GM18867 (cell line): ENCODE data around the gene PTPN22.

ENCODE experiments used
- ATAC-seq: cut with Tn5 transposase; IDR thresholded peaks from one replicate; pipeline ENCODE4 v1.9.1; 2021; ENCODE audit warnings: mild to moderate bottlenecking, moderate library complexity; ENCODE audit not compliant: unreplicated experiment

Gene PTPN22

GRCh38 chr1:113871597-113872113 lies at the start of gene PTPN22:
PTPN22 (minus strand) TSS chr1:113871712.
- peak; percentile 95 for ATAC-seq

DNA sequence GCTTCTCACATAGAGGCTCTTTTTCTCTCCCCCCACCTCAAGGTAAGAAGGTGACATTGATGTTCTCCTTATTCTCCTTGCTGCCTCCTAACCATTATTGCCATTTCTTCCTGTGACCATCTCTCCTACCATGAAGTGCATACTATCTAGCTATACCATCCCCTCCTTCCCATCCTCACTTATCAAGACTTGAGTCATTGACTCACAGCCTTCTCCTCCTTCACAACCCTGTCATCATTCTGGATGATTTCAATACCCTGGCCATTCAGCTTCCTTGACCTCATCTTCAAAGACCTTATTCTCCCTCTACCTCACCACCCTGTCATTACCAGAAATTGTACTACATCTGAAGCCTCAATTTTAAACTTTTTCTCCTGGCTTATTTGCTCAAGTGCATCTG lies 46.7 kb upstream of the PTPN22 start:
- ATAC-seq: no peak

- no peak for ATAC-seq
These were observed 46.0 kb upstream of the PTPN22 start for GRCh38 chr1:113917400-113918082.

DNA sequence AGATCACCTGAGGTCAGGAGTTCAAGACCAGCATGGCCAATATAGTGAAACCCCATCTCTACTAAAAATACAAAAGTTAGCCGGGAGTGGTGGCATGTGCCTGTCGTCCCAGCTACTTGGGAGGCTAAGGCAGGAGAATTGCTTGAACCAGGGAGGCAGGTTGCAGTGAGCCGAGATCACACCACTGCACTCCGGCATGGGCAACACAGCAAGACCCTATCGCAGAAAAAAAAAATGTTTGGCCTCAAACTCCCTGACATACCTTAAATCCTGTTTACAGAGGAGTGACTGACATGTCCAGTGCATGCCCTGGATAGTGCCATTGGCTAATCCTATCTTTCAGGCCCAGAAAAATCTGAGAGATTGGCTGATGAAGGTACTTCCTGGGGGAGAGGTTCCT lies 45.5 kb upstream of the PTPN22 start:
- no peak for ATAC-seq

- ATAC-seq: no peak
These were observed 42.6 kb upstream of the PTPN22 start for GRCh38 chr1:113913887-113914664.

DNA sequence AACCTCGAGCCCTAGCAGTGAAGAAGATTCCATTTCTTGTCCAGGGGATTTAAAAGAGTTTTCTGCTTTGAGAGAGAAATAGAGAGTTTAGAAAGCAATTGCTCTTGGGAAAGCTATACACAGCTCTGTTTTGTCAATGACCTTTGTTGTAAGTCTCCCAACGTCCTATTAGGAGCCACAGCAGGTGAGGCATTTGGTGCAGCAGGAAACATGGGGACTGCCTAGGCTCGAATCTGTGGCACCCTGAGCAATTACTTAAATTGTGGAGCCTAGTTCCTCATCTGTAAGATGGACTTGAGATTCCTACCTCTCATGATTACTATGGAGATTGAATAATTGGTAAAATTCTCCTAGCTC lies 41.8 kb upstream of the PTPN22 start:
- ATAC-seq: no peak

DNA sequence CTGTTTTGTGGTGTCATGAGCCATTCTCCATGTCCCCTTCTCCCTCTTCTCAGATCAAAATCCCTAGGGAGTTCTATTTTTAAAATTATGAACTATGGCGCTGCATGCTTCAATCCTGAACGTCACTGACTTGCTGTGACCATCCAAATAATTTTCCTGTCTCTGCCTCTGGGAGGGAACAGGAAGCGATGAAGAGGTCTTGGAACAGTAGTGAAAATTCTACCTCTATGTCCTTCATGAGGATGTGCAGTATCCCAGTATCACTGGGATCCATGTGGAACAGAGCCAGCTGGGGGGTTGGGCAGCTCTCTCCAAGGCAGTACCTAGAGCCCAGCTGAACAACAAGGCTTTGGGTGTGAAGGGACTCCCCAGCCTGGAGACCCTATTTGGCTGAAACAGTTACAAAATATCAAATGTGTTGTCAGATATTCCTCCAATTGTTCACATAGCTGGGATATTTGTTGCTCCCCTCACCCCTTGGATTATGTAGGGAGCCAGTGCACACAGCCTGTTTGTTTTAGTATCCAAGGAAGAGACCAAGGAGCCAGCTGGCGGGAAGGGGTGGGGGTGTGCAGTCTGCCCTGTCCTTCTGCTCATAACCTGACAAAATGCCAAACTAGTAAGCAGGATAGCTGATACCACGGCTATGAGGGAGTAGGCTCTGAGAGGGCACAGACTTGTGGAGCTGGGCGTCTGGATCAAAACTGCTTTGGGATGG lies 41.2 kb upstream of the PTPN22 start:
- no peak for ATAC-seq

DNA sequence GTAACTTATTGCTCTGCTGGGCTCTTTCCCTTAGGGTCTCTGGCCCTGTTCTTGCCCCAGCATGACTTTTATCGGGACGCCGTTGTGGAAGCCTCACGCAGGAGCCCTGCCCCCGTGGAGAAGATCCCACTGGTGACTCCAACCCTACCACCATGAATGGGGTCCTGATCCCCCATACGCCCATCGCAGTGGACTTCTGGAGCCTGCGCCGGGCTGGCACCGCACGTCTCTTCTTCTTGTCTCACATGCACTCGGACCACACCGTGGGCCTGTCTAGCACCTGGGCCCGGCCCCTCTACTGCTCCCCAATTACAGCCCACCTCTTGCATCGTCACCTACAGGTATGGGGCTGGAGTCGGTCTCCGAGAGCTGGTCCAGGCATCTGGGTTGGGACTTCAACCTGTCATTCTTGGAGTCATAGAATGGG lies 33.9 kb upstream of the PTPN22 start:
- ATAC-seq: peak; percentile 11

DNA sequence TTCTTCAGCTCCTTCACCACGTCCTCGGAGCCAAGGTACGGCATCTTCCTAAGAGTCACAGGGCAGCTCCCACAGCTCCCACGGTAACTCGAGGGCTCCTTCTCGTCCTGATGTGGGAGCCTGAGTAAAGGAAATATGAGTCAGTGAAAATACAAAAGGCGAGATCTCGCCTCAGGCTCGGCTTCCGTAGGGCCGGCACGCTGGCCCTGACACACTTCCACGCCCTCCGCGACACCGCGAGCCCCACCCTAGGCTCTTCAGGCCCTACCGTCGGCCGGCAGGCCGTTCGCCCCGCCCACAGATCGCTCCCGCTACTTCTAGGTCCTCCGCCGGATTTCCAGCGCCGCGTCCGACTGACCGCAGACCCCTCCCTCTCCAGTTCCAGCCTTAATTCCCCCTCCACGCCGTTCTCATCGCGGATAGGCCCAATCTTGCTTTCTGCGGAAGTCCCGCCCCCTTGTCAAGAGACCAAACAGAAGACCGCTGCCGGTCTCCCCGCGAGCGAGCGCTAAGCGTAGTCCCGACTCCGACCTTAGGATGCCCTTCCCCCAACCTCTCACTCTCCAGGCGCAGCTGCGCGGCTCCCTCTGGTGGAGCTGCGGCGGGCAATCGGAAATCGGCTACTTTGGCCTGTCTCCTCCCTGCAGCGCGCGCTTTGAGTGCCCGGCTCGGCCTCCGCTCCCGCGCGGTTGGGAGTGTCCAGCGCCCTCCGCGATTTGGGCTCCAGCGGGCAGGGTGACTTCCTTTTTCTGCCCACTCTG lies 33.3 kb upstream of the PTPN22 start, which contains the start of the genes AP4B1 and DCLRE1B:
TSS of gene AP4B1 (minus strand) at position 126 of the 761 bp plus-strand sequence. CDS start at position 44, 82 bp downstream.
TSS of gene DCLRE1B (plus strand) at position 653 of the 761 bp plus-strand sequence. CDS start 261 bp downstream, outside the sequence.
- ATAC-seq: peak; percentile 90

DNA sequence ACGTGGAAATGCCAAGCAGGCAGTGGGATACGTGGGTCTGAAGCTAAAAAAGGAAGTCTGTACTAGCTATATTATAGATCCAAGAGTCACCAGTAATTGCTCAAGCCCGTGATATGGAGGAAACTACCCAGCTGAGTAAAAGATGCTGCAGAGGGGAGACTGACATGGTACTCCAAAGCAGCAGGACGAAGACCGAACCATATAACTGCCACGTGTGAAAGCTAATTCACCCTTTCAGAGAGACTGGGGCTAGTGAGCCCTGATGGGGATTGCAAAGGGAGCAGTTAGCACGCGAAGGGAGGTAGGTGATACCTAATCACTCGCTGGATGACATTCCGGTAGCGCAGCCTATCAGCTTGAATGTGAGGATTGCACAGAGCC lies 32.8 kb upstream of the PTPN22 start:
- ATAC-seq: peak; percentile 33

DNA sequence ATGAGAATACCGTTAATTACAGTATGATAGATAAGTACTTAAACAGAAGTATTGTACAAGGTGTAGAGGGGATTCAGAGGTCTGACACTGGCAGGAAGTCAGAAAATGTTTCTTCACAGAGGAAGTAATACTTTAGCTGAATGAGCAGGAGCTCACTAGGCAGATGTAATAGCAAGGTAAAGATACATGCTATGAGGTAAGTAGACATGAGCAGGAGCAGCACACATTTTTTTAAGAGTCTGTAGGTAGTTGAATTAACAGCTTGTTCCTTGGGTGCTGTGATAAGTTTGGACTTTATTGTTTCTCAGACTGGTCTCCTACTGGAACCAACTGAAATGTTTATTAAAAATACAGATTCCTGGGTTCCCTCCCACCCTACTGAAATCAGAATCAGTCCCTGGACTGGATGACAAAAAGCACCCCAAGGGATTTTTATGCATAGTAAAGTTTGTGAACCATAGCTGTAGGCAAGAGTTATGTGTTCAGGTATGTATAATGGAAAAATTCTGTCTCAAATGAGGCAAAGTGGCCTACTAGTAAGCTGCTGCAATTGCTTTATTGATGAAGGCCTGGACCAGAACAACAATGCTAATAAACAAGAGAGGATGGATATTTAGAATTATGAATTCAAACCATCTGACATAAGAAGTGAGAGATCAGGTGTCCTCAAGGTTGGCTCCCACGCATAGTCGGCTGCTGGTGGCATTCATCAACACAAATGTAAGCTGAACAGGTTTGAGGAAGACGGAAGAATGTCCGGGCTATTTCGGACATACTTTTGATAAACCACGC lies 32.2 kb upstream of the PTPN22 start:
- ATAC-seq: no peak

DNA sequence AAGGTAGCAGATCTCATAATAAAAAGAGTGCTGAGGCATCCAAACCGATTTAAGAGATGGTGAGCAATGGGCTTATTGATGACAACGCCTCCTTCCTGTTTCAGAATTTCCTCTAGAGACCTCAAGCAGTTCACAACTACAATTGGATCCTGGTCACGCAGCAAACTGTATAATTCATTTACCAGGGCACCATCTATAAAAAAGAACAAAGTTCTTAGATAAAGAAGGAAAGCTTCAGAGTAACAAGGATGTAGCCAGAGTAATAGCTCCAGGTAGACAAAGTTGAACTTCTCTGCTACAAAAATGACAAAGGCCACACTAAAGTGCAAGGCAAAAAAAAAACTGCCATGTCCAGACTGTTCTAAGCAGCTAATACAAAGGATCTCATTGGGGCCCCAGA lies 29.7 kb upstream of the PTPN22 start:
- no peak for ATAC-seq

DNA sequence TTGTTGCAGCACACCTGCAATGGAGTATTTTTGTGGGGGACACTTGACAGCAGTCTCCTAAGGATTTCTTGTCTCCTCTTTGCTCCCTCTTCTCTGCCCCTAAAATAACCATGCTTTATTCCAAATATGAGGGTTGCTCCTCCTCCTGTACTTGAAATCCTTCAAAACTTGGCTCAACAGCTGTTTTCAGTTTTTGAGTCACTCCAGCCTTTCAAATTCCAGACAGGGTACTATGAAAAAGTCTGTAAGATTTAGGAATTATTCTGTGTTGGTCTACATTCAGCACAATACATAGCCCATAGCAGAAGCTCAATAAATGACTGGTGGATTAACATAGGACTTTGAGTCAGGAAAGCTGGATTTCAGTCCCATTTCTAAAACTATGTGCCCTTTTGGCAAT lies 27.6 kb upstream of the PTPN22 start:
- ATAC-seq: no peak

DNA sequence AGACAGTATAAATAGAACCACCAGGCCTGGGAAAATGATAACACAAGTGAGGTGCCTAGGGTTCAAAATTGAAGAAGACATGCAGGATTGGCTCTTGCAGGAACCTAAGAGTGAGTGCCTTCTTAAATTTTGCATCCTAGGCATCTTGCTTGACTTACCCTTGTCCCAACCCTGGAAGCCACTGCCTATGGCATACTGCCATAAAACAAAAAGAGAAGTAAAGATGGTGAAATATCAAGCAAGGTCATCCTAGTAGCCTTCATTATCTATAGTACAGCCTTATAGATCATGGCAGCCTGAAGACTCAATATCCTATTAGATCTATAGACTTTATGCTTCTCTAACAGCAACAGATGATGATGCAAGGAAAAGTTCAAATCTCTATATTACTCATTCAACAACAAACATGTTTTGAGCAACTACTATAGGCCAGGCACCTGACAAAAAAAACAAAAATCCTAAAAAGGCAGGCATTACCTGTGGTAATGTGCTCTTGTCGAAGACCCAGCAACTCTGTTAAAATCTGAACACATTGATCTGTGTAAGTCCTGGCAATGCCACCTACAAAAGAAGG lies 26.8 kb upstream of the PTPN22 start:
- ATAC-seq: no peak

- ATAC-seq: no peak
These were observed 24.4 kb upstream of the PTPN22 start for GRCh38 chr1:113895961-113896360.

- ATAC-seq: no peak
These were observed 23.6 kb upstream of the PTPN22 start for GRCh38 chr1:113895098-113895497.

DNA sequence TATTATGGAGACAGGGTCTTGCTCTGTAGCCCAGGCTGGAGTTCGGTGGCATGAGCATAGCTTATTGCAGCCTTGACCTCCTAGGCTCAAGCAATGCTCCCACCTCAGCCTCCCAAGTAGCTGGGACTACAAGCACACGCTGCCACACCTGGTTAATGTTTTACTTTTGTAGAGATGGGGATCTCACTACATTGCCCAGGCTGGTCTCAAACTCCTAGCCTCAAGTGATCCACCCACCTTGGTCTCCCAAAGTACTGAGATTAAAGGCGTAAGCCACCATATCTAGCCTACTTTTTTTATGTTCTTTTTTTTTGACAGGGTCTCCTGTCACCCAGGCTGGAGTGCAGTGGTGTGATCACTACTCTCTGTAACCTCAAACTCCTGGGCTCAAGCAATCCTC lies 21.8 kb upstream of the PTPN22 start:
- ATAC-seq: no peak

DNA sequence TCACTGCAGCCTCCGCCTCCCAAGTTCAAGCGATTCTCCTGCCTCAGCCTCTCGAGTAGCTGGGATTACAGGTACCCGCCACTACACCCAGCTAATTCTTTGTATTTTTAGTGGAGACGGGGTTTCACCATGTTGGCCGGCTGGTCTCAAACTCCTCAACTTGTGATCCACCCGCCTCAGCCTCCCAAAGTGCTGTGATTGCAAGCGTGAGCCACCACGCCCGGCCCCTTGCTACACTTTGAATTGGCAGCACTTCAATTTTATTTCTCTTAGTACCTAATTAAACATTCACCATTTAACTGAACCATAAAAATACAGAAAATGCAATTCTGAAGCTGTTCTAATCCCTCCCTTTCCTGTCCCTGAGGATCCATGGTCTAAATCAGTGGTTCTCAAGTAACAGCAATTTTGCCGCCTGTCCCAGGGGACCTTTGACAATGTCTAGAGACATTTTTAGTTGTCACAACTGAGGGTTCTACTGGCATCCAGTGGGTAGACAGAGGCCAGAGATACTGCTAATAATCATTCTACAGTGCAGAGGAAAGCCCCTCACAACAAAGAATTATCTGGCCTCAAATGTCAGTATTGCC lies 20.2 kb upstream of the PTPN22 start:
- no peak for ATAC-seq

DNA sequence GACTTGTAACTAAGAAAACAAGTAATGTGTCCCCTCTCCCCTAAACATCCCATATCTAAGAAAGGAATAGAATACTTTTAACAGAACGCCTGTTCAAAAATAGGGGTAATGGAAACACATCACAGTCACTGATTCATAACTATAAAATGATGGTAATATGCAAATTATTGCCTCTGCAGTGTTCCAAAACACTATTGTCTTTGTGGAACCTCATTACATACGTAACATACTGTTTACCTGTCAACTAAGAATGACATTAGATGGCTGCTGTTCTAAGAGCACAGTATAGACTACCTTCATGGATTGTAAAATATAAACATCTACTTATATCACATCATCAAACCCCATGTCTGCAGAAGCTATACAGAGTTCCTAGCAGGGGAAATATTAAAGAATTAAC lies 19.3 kb upstream of the PTPN22 start:
- no peak for ATAC-seq
